Vagina (tissue), 2 donors: ENCODE results near the gene TOB1. TPM values are rescaled to one million over a fixed set of nuclear protein-coding genes. Genes with fewer than 3 reads are reported as not detected.

ENCODE experiments used
- DNase-seq, 2 donors: peaks; one replicate each; pipeline ENCODE4 v3.0.0-alpha.2; 2017; ENCODE audit errors: extremely low spot score in 2 of 2
- H3K27ac ChIP-seq: fragments of 200-600 bp; sonication (generic); one replicate; pipeline ENCODE4 v1.5.1; 2019
- H3K27me3 ChIP-seq: fragments of 200-600 bp; sonication (generic); one replicate; pipeline ENCODE4 v1.5.1; 2019
- H3K36me3 ChIP-seq, 2 donors: fragments of 200-600 bp; sonication (generic); one replicate each; pipeline ENCODE4 v1.5.1; 2017 to 2019
- H3K4me1 ChIP-seq: fragments of 200-600 bp; sonication (generic); one replicate; pipeline ENCODE4 v1.5.1; 2019
- H3K4me3 ChIP-seq, 2 donors: fragments of 200-600 bp; sonication (generic); 1 replicate in 1 of 2; 2 replicates in 1 of 2; pipeline ENCODE4 v1.5.1; 2016 to 2019
- H3K9me3 ChIP-seq: fragments of 200-600 bp; sonication (generic); one replicate; pipeline ENCODE4 v1.5.1; 2019
- POLR2A ChIP-seq, 2 donors: fragments of 450-650 bp; IDR thresholded peaks; one replicate each; pipeline ENCODE4 v1.6.1; 2017; ENCODE audit warnings: antibody characterized with exemption in 2 of 2, mild to moderate bottlenecking in 2 of 2, moderate library complexity in 2 of 2
- POLR2AphosphoS5 ChIP-seq, 2 donors: sonication (generic); formaldehyde crosslinking; IDR thresholded peaks; one replicate each; pipeline ENCODE4 v1.9.0; 2017; ENCODE audit warnings: antibody characterized with exemption in 2 of 2, mild to moderate bottlenecking in 2 of 2, low read depth in 1 of 2; ENCODE audit not compliant: insufficient read depth in 1 of 2
- intact Hi-C: fragments of 100-400 bp; cut with DNase I; formaldehyde crosslinking; loops from one replicate; pipeline ENCODE4 v1.15.1; 2023
- total RNA-seq: library from RNA; depleted of rRNA; stranded (reverse); fragments of >200 nt; gene quantifications from one replicate; pipeline ENCODE4 v1.2.3, GENCODE V29; 2016
- TF ChIP-seq, protein P1 (sequence below), 3 experiments: fragments of 450-650 bp in 2 of 3; fragments of 200-600 bp in 1 of 3; sonication (generic) in 1 of 3; IDR thresholded peaks; one replicate each; pipeline ENCODE4 v1.5.1; 2017 to 2019; ENCODE audit warnings: antibody characterized with exemption in 3 of 3, mild to moderate bottlenecking in 2 of 3, moderate library complexity in 2 of 3

The TOB1 gene
- total RNA-seq, 1 donor from 2014 or later, result 74.4 TPM

DNA sequence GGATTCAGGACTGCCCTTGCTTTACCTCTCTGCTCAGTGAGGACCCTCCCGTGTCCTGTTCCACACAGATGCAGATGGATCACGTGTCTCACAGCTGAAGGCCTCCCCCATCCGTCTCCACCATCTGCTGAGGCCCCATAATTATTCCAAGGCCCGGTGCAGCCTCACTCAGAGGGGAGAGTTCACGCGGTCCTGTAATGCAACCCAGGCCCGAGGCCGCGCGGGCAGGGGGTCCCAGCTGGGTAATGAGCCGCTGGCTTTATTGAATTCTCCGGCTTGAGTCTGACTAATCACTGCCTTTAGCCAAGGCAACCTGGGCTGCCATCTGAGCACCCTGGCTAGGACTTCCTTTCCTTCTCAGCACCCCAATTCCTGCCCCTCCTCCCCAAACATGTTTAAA lies 35.2 kb downstream of the TOB1 start:
- Histone ChIP-seq H3K9me3 (no peaks in the 10 kb centered on the region), H3K27me3 (no peaks in the 10 kb centered on the region), H3K36me3 (no peaks in the 10 kb centered on the region), H3K27ac (no peak overlapping the region), H3K4me1 (peaks cover 31% of the 10 kb centered on the region), H3K4me3 (no peak overlapping the region)
- no peak for DNase-seq
- TF ChIP-seq POLR2A (IDR thresholded peaks at IDR 0.05) (no peak), POLR2AphosphoS5 (IDR thresholded peaks at IDR 0.05; ENCODE audit: insufficient read depth in 1 of 2, low read depth in 1 of 2) (no peak)
- TF ChIP-seq, protein P1, sequence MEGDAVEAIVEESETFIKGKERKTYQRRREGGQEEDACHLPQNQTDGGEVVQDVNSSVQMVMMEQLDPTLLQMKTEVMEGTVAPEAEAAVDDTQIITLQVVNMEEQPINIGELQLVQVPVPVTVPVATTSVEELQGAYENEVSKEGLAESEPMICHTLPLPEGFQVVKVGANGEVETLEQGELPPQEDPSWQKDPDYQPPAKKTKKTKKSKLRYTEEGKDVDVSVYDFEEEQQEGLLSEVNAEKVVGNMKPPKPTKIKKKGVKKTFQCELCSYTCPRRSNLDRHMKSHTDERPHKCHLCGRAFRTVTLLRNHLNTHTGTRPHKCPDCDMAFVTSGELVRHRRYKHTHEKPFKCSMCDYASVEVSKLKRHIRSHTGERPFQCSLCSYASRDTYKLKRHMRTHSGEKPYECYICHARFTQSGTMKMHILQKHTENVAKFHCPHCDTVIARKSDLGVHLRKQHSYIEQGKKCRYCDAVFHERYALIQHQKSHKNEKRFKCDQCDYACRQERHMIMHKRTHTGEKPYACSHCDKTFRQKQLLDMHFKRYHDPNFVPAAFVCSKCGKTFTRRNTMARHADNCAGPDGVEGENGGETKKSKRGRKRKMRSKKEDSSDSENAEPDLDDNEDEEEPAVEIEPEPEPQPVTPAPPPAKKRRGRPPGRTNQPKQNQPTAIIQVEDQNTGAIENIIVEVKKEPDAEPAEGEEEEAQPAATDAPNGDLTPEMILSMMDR (IDR thresholded peaks at IDR 0.05), result no peak
- intact Hi-C loops, result no loop called here

DNA sequence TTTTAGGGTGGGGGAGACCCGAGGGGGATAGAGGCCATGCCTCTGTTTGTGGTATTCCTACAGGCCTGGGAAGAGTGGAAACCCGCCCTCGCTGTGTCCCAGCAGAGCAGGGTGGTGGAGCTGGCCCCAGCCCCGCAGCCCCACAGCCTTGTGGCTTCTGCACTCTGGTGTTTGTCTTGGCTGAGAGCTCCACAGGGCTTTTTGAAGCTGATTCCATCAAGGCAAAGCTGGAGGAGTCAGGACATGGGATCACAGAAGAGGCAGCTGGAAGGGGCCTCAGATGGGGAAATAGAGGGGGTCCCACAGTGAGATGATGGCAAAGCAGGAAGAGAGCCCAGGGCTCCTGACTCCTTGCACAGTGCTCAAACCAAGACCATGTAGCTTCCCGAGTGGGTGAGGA lies 35.8 kb downstream of the TOB1 start:
- Histone ChIP-seq H3K4me3 (no peak overlapping the region), H3K4me1 (peaks cover 28% of the 10 kb centered on the region), H3K27ac (no peak overlapping the region), H3K36me3 (no peaks in the 10 kb centered on the region), H3K9me3 (no peaks in the 10 kb centered on the region), H3K27me3 (no peaks in the 10 kb centered on the region)
- intact Hi-C loops, result no loop called here
- DNase-seq, result no peak
- TF ChIP-seq POLR2AphosphoS5 (IDR thresholded peaks at IDR 0.05; ENCODE audit: insufficient read depth in 1 of 2, low read depth in 1 of 2) (no peak), POLR2A (IDR thresholded peaks at IDR 0.05) (no peak)
- TF ChIP-seq, protein P1 (IDR thresholded peaks at IDR 0.05), result no peak

DNA sequence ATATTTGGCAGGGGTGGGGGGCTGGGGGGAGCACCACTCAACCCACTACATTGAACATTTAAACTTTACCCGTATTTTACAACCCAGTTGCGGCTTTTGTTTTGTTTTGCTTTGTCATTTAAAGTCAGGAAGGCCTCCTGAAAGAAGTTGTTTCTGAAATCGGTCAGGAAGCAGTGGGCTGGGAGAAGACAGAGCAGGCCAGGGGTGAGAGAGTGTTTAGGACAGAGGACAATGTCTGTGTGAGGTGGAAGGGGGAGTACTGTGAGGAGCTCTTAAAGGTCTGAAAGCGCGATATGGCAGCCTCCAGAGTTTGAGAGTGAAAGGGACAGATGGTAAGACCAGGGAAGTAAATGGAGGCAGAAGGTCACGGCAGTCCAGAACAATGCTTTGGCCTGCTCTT lies 36.8 kb downstream of the TOB1 start:
- Histone ChIP-seq H3K36me3 (no peaks in the 10 kb centered on the region), H3K4me1 (peaks cover 18% of the 10 kb centered on the region), H3K4me3 (no peak overlapping the region), H3K27me3 (no peaks in the 10 kb centered on the region), H3K9me3 (no peaks in the 10 kb centered on the region), H3K27ac (no peak overlapping the region)
- DNase-seq, result no peak
- TF ChIP-seq, protein P1 (IDR thresholded peaks at IDR 0.05), result no peak
- TF ChIP-seq POLR2AphosphoS5 (IDR thresholded peaks at IDR 0.05; ENCODE audit: insufficient read depth in 1 of 2, low read depth in 1 of 2) (no peak), POLR2A (IDR thresholded peaks at IDR 0.05) (no peak)
- intact Hi-C loops, result no loop called here

DNA sequence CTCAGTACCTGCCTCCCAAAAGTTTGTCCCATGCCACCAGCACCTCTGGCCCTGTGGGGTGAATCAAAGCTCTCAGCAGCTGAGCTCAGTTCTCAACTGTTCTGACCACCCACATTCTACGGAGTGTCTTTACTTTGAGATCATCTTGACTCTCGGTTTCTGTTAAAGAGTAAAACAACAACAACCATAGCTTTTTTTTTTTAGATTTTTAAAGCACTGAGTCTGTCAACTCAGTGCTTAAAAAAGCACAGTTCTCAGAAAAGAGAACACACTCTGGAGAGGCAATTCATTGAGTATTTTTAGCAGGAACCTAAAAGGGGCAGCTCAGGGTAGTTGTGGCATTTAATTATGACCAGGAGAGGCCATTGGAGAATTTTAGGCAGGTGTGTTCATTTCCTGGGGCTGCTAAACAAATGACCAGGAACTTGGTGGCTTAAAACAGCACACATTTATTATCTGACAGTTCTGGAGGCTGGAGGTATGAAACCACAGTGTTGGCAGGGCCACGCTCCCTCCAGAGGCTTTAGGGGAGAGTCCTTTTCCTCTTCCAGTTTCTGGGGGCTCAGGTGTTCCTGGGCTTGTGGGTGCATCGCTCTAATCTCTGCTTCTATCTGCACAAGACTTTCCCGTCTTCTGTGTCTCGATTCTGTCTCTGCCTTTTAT lies 37.5 kb downstream of the TOB1 start:
- DNase-seq, result no peak
- peaks cover 16% of the 10 kb centered on the region for H3K4me1 ChIP-seq
- H3K36me3 ChIP-seq, result no peaks in the 10 kb centered on the region
- intact Hi-C loops, result no loop called here
- H3K4me3 ChIP-seq, result no peak overlapping the region
- no peak overlapping the region for H3K27ac ChIP-seq
- TF ChIP-seq, protein P1 (IDR thresholded peaks at IDR 0.05), result no peak
- TF ChIP-seq POLR2AphosphoS5 (IDR thresholded peaks at IDR 0.05; ENCODE audit: insufficient read depth in 1 of 2, low read depth in 1 of 2) (no peak), POLR2A (IDR thresholded peaks at IDR 0.05) (no peak)
- H3K9me3 ChIP-seq, result no peaks in the 10 kb centered on the region
- no peaks in the 10 kb centered on the region for H3K27me3 ChIP-seq

DNA sequence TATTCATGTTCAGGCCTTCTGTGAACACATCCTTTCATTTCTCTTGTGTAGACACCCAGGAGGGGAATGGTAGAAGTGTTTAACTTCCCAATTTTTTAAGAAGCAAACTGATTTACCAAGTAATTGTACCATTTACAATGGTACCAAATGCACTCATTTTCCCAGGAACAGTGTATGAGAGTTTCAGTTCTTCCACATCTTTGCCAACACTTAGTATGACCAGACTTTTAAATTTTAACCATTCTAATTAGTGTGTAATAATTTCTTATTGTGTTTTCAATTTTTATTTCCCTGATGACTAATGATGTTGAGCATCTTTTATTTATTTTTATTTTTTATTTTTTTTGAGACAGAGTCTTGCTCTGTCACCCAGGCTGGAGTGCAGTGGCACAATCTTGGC lies 41.0 kb downstream of the TOB1 start:
- Histone ChIP-seq H3K9me3 (no peaks in the 10 kb centered on the region), H3K27ac (no peak overlapping the region), H3K36me3 (no peaks in the 10 kb centered on the region), H3K27me3 (no peaks in the 10 kb centered on the region), H3K4me1 (peaks cover 2% of the 10 kb centered on the region), H3K4me3 (no peak overlapping the region)
- intact Hi-C loops, result no loop called here
- no peak for DNase-seq
- no peak for TF ChIP-seq POLR2AphosphoS5 (IDR thresholded peaks at IDR 0.05; ENCODE audit: insufficient read depth in 1 of 2, low read depth in 1 of 2)
- TF ChIP-seq, protein P1 (IDR thresholded peaks at IDR 0.05), result no peak
- no peak for TF ChIP-seq POLR2A (IDR thresholded peaks at IDR 0.05)
